CD14-positive monocyte (primary cell): ENCODE results near the gene FADS2. TPM values are rescaled to one million over a fixed set of nuclear protein-coding genes. Genes with fewer than 3 reads are reported as not detected.

Experiments
- DNase-seq, 3 donors: peaks; one replicate each; pipeline ENCODE4 v3.0.0-alpha.2; 2011 to 2022
- H2AFZ ChIP-seq: 2 replicates; pipeline ENCODE4 v1.6.0; 2012; ENCODE audit warnings: mild to moderate bottlenecking, low read depth, low read length, inconsistent platforms; ENCODE audit not compliant: insufficient read depth, poor library complexity, severe bottlenecking
- H3K27ac ChIP-seq, 2 donors: 1 replicate in 1 of 2; 2 replicates in 1 of 2; pipeline ENCODE4 v1.5.1; 2012 to 2013; ENCODE audit warnings: low read length in 2 of 2, control low read depth in 1 of 2, inconsistent platforms in 1 of 2, low read depth in 1 of 2, mild to moderate bottlenecking in 1 of 2
- H3K27me3 ChIP-seq, 2 donors: one replicate each; pipeline versions ENCODE4 v1.6.0 to v1.6.1; 2011 to 2013; ENCODE audit warnings: low read length in 2 of 2; ENCODE audit not compliant: control insufficient read depth in 2 of 2, insufficient read depth in 2 of 2
- H3K36me3 ChIP-seq, 2 donors: replicated peaks in 1 of 2; 1 replicate in 1 of 2; 2 replicates in 1 of 2; pipeline versions ENCODE4 v1.5.1 to v1.6.1; 2012 to 2013; ENCODE audit warnings: low read length in 2 of 2, control low read depth in 1 of 2, inconsistent platforms in 1 of 2, mild to moderate bottlenecking in 1 of 2; ENCODE audit not compliant: insufficient read depth in 2 of 2, control insufficient read depth in 1 of 2
- H3K4me1 ChIP-seq, 2 donors: 1 replicate in 1 of 2; 2 replicates in 1 of 2; pipeline versions ENCODE4 v1.5.1 to v1.6.1; 2012 to 2013; ENCODE audit warnings: low read length in 2 of 2, control low read depth in 1 of 2, inconsistent platforms in 1 of 2, mild to moderate bottlenecking in 1 of 2, moderate library complexity in 1 of 2; ENCODE audit not compliant: insufficient read depth in 2 of 2, control insufficient read depth in 1 of 2
- H3K4me2 ChIP-seq: replicated peaks from 2 replicates; pipeline ENCODE3; 2012; ENCODE audit warnings: low read length, moderate library complexity, mild to moderate bottlenecking; ENCODE audit not compliant: poor library complexity, severe bottlenecking; ENCODE audit errors: extremely low read depth
- H3K4me3 ChIP-seq, 3 experiments: fragments of 200-600 bp in 1 of 3; sonication (generic) in 1 of 3; replicated peaks in 1 of 3; 1 replicate in 2 of 3; 2 replicates in 1 of 3; pipeline ENCODE4 v1.5.1; 2011 to 2013; ENCODE audit warnings: low read length in 3 of 3, mild to moderate bottlenecking in 3 of 3, control low read depth in 2 of 3, low read depth in 2 of 3, inconsistent platforms in 1 of 3, moderate library complexity in 1 of 3
- H3K79me2 ChIP-seq: 2 replicates; pipeline ENCODE4 v1.6.0; 2012; ENCODE audit warnings: mild to moderate bottlenecking, control low read depth, inconsistent platforms, low read length, moderate library complexity; ENCODE audit not compliant: insufficient read depth
- H3K9ac ChIP-seq: 2 replicates; pipeline ENCODE4 v1.6.0; 2017; ENCODE audit warnings: low read length, mild to moderate bottlenecking; ENCODE audit not compliant: insufficient read depth, poor library complexity, severe bottlenecking
- H3K9me3 ChIP-seq, 2 donors: replicated peaks in 1 of 2; 1 replicate in 1 of 2; 2 replicates in 1 of 2; pipeline versions ENCODE4 v1.5.1 to v1.6.1; 2012 to 2013; ENCODE audit warnings: low read length in 2 of 2, control low read depth in 1 of 2; ENCODE audit not compliant: control insufficient read depth in 1 of 2, insufficient read depth in 1 of 2
- H4K20me1 ChIP-seq: 2 replicates; pipeline ENCODE4 v1.6.0; 2012; ENCODE audit warnings: mild to moderate bottlenecking, low read length, control low read depth, moderate library complexity; ENCODE audit not compliant: insufficient read depth
- H3K27ac Mint-ChIP-seq, 7 donors: one replicate each; pipeline ENCODE4 v1.8.0; 2020; ENCODE audit warnings: mild to moderate bottlenecking in 7 of 7, mixed read lengths in 7 of 7, moderate library complexity in 6 of 7, inconsistent platforms in 2 of 7
- H3K27me3 Mint-ChIP-seq, 3 donors: one replicate each; pipeline ENCODE4 v1.8.0; 2021 to 2022; ENCODE audit warnings: low read depth in 3 of 3, mild to moderate bottlenecking in 3 of 3, mixed read lengths in 3 of 3, moderate library complexity in 3 of 3, inconsistent platforms in 1 of 3
- H3K36me3 Mint-ChIP-seq, 2 donors: one replicate each; pipeline ENCODE4 v1.8.0; 2020; ENCODE audit warnings: mixed read lengths in 2 of 2, inconsistent platforms in 1 of 2, mild to moderate bottlenecking in 1 of 2
- H3K4me1 Mint-ChIP-seq: one replicate; pipeline ENCODE4 v1.8.0; 2020; ENCODE audit warnings: mild to moderate bottlenecking, mixed read lengths
- H3K4me3 Mint-ChIP-seq, 2 donors: one replicate each; pipeline ENCODE4 v1.8.0; 2020; ENCODE audit warnings: mild to moderate bottlenecking in 2 of 2, mixed read lengths in 2 of 2, moderate library complexity in 1 of 2
- H3K9me3 Mint-ChIP-seq, 7 donors: one replicate each; pipeline ENCODE4 v1.8.0; 2020 to 2022; ENCODE audit warnings: mixed read lengths in 7 of 7, mild to moderate bottlenecking in 6 of 7, moderate library complexity in 6 of 7, inconsistent platforms in 2 of 7
- CTCF ChIP-seq: fragments of 200-600 bp; IDR thresholded peaks from one replicate; pipeline ENCODE4 v1.8.0; 2022; ENCODE audit warnings: antibody characterized with exemption, mild to moderate bottlenecking
- WGBS: methylation state at CpG from one replicate; pipeline ENCODE4 v1.1.5; 2013; ENCODE audit warnings: missing lambda C conversion rate; ENCODE audit not compliant: insufficient coverage; 5-methylcytosine and 5-hydroxymethylcytosine counted together
- intact Hi-C, 2 donors: fragments of 100-400 bp; cut with micrococcal nuclease; formaldehyde crosslinking; loops; one replicate each; pipeline versions ENCODE4 v1.15.0 to v1.15.1; 2023
- polyA plus RNA-seq, 3 donors: library from polyadenylated mRNA; depleted of rRNA in 1 of 3; unstranded in 2 of 3; stranded (reverse) in 1 of 3; fragments of 300-500 nt in 2 of 3; fragments of >200 nt in 1 of 3; fragmentation: Illumina TruSeq in 2 of 3; gene quantifications; 1 replicate in 2 of 3; 2 replicates in 1 of 3; pipeline ENCODE4 v1.2.3, GENCODE V29; 2012 to 2021

Gene FADS2
- polyA plus RNA-seq, 3 donors = 5.1 to 19.9 (median 6.4) TPM

GRCh38 chr11:61872935-61873565 is 45.0 kb downstream of the FADS2 start:
- intact Hi-C loops = no loop called here
- TF ChIP-seq CTCF = no peak
- H3K27ac ChIP-seq = no peak overlapping the region
- no peak for DNase-seq
- H2AFZ ChIP-seq = no peak overlapping the region
- H3K27ac Mint-ChIP-seq = no peak overlapping the region
- peaks cover 7% of the 10 kb centered on the region for H3K4me1 Mint-ChIP-seq
- H3K36me3 Mint-ChIP-seq = no peaks in the 10 kb centered on the region
- H3K4me3 Mint-ChIP-seq = no peak overlapping the region
- peaks cover 0 to 13% of the 10 kb centered on the region in 2 donors for H3K27me3 ChIP-seq
- peaks cover 10 to 19% (median 13%) of the 10 kb centered on the region in 3 donors for H3K27me3 Mint-ChIP-seq
- H3K4me1 ChIP-seq = peaks cover 3 to 5% of the 10 kb centered on the region in 2 donors
- H3K79me2 ChIP-seq = no peaks in the 10 kb centered on the region
- H3K9me3 ChIP-seq = no peaks in the 10 kb centered on the region
- WGBS = 88% methylated on average over 14 of the region's 20 CpGs
- no peak overlapping the region for H3K4me3 ChIP-seq
- no peak overlapping the region for H3K4me2 ChIP-seq
- H3K36me3 ChIP-seq = no peaks in the 10 kb centered on the region
- no peak overlapping the region for H3K9ac ChIP-seq
- no peaks in the 10 kb centered on the region for H3K9me3 Mint-ChIP-seq
- H4K20me1 ChIP-seq = no peaks in the 10 kb centered on the region

- Mint-ChIP-seq H3K36me3 (no peaks in the 10 kb centered on the region), H3K9me3 (no peaks in the 10 kb centered on the region), H3K4me1 (peaks cover 7% of the 10 kb centered on the region), H3K27me3 (peaks cover 11 to 20% (median 13%) of the 10 kb centered on the region in 3 donors), H3K27ac (no peak overlapping the region), H3K4me3 (no peak overlapping the region)
- WGBS = over 99% methylated on average over 9 of the region's 16 CpGs
- TF ChIP-seq CTCF = no peak
- peaks cover 3 to 5% of the 10 kb centered on the region in 2 donors for H3K4me1 ChIP-seq
- no peaks in the 10 kb centered on the region for H3K36me3 ChIP-seq
- H3K79me2 ChIP-seq = no peaks in the 10 kb centered on the region
- no peak overlapping the region for H3K4me3 ChIP-seq
- H2AFZ ChIP-seq = no peak overlapping the region
- no peak for DNase-seq
- H3K9me3 ChIP-seq = no peaks in the 10 kb centered on the region
- no peak overlapping the region for H3K4me2 ChIP-seq
- intact Hi-C loops = no loop called here
- no peak overlapping the region for H3K27ac ChIP-seq
- peaks cover 0 to 13% of the 10 kb centered on the region in 2 donors for H3K27me3 ChIP-seq
- no peaks in the 10 kb centered on the region for H4K20me1 ChIP-seq
- H3K9ac ChIP-seq = no peak overlapping the region
Measured at GRCh38 chr11:61873588-61874376, 45.7 kb downstream of the FADS2 start.
